ENCODE measurements around the gene GGA3. TPM values are rescaled to one million over a fixed set of nuclear protein-coding genes. Genes with fewer than 3 reads are reported as not detected.

GGA3 gene
- total and polyA plus RNA-seq, 10 of the 15 experiments (the other 5 are each of a cell fraction or from before 2014, with no cell fraction given), result 7.0 to 57.5 (median 34.0) TPM

- intact Hi-C loops (cut with micrococcal nuclease; ENCODE audit: unreplicated experiment), result no loop called here
Observed at GRCh38 chr17:75272848-75273184, 11.4 kb upstream of the GGA3 start.

More at GRCh38 chr17:75272848-75273184, 11.4 kb upstream of the GGA3 start:
- BruUV-seq (replicated peaks), result no TSS peak
- WGBS (ENCODE audit: insufficient coverage, insufficient replicate concordance, low lambda C conversion rate, missing lambda C conversion rate), result 67% methylated on average over 3 of the region's 3 CpGs
- Histone ChIP-seq H2AFZ (ENCODE audit: control insufficient read depth, low read depth, low read length) (no peak overlapping the region), H3K9ac (ENCODE audit: control insufficient read depth, insufficient read depth, low read length) (peak overlapping the region; percentile 90; the same call in 1 of the 2 replicates), H3K4me3 (peak overlapping the region; percentile 70; the same call in 1 of the 2 replicates), H3K27me3 (replicated peaks in 1 of 2; ENCODE audit: control insufficient read depth in 2 of 2, insufficient read depth in 2 of 2, low read length in 1 of 2) (no peaks in the 10 kb centered on the region), H4K20me1 (ENCODE audit: control insufficient read depth, insufficient read depth) (no peaks in the 10 kb centered on the region), H3K4me2 (ENCODE audit: control insufficient read depth, insufficient read depth) (peak overlapping the region; percentile 81), H3K9me3 (replicated peaks; ENCODE audit: control insufficient read depth, insufficient read depth, low read length) (no peaks in the 10 kb centered on the region), H3K36me3 (ENCODE audit: control insufficient read depth in 2 of 2, insufficient read depth in 2 of 2, low read length in 1 of 2) (peaks cover 14 to 17% of the 10 kb centered on the region in 2 experiments; a peak in 3 of 4 replicates), H3K79me2 (ENCODE audit: control insufficient read depth, insufficient read depth, low read length) (peaks cover 32% of the 10 kb centered on the region), H3K4me1 (ENCODE audit: control insufficient read depth, insufficient read depth, low read length) (peaks cover 24% of the 10 kb centered on the region), H3K27ac (ENCODE audit: control insufficient read depth, insufficient read depth) (no peak overlapping the region)
- no peak for TF ChIP-seq ATF3 (IDR thresholded peaks at IDR 0.05; ENCODE audit: borderline replicate concordance, extremely low read depth, low read depth, low read length)
- TF ChIP-seq, protein P1, sequence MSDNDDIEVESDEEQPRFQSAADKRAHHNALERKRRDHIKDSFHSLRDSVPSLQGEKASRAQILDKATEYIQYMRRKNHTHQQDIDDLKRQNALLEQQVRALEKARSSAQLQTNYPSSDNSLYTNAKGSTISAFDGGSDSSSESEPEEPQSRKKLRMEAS (IDR thresholded peaks at IDR 0.05; ENCODE audit: low read depth, low read length), result no peak
- no peak for TF ChIP-seq FOS (IDR thresholded peaks at IDR 0.05; ENCODE audit: borderline replicate concordance, extremely low read depth, insufficient read length)
- TF ChIP-seq ZNF207 (IDR thresholded peaks at IDR 0.05; ENCODE audit: borderline replicate concordance), result no peak
- no peak for TF ChIP-seq ZNF274 (IDR thresholded peaks at IDR 0.05; ENCODE audit: insufficient read depth, insufficient read length)
- TF ChIP-seq IKZF2 (IDR thresholded peaks at IDR 0.05), result no peak
- TF ChIP-seq NR2C1 (IDR thresholded peaks at IDR 0.05), result no peak
- TF ChIP-seq NR2F1 (conservative IDR thresholded peaks at IDR 0.05), result no peak
- TF ChIP-seq SREBF1 (IDR thresholded peaks at IDR 0.05; ENCODE audit: low read length), result no peak
- no peak for TF ChIP-seq NFYB (IDR thresholded peaks at IDR 0.05; ENCODE audit: insufficient read depth, low read depth, low read length)
- no peak for TF ChIP-seq MYB (IDR thresholded peaks at IDR 0.05; ENCODE audit: borderline replicate concordance, low read depth, low read length)
- TF ChIP-seq, protein P2, sequence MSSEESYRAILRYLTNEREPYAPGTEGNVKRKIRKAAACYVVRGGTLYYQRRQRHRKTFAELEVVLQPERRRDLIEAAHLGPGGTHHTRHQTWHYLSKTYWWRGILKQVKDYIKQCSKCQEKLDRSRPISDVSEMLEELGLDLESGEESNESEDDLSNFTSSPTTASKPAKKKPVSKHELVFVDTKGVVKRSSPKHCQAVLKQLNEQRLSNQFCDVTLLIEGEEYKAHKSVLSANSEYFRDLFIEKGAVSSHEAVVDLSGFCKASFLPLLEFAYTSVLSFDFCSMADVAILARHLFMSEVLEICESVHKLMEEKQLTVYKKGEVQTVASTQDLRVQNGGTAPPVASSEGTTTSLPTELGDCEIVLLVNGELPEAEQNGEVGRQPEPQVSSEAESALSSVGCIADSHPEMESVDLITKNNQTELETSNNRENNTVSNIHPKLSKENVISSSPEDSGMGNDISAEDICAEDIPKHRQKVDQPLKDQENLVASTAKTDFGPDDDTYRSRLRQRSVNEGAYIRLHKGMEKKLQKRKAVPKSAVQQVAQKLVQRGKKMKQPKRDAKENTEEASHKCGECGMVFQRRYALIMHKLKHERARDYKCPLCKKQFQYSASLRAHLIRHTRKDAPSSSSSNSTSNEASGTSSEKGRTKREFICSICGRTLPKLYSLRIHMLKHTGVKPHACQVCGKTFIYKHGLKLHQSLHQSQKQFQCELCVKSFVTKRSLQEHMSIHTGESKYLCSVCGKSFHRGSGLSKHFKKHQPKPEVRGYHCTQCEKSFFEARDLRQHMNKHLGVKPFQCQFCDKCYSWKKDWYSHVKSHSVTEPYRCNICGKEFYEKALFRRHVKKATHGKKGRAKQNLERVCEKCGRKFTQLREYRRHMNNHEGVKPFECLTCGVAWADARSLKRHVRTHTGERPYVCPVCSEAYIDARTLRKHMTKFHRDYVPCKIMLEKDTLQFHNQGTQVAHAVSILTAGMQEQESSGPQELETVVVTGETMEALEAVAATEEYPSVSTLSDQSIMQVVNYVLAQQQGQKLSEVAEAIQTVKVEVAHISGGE (CRISPR knock-in tag; IDR thresholded peaks at IDR 0.05), result no peak
- no peak for TF ChIP-seq EP300 (IDR thresholded peaks at IDR 0.05; ENCODE audit: borderline replicate concordance in 1 of 2, control insufficient read depth in 1 of 2, low read depth in 2 of 2, low read length in 2 of 2)
- TF ChIP-seq MTA3 (IDR thresholded peaks at IDR 0.05; ENCODE audit: borderline replicate concordance, low read length), result no peak
- ATAC-seq (no peak), DNase-seq (ENCODE audit: low read depth, low spot score) (no peak), FAIRE-seq (no peak)
- ChIA-PET SMC1A (ENCODE audit: uncharacterized antibody, unreplicated experiment) (interaction anchor here (1.0 to 2.8 kb wide), 4 partner anchors 12 to 139 kb away, joined by 4 to 7 read pairs (median 5); partner anchors contain the start of gene SLC25A19), POLR2A (interaction anchor here (1.3 to 6.4 kb wide), 4 partner anchors 8 to 129 kb away, joined by 4 to 73 read pairs (median 20); partner anchors contain the start of genes GGA3, MRPS7 and SLC25A19), CTCF (interaction anchor here (0.6 to 5.3 kb wide), 8 partner anchors 11 to 312 kb away, joined by 3 to 58 read pairs (median 6); partner anchors contain the start of genes GGA3, MRPS7 and SLC25A19), RAD21 (ENCODE audit: unreplicated experiment) (interaction anchor here (0.8 to 4.8 kb wide), 5 partner anchors 11 to 48 kb away, joined by 3 to 68 read pairs (median 15); partner anchors contain the start of genes GGA3, MRPS7 and SLC25A19)
- in situ Hi-C loops (cut with MboI), result loop anchor here (5.0 kb wide), 1 partner anchor 139 kb away; no protein-coding TSS in a partner anchor

All from GM12878 (cell line).